Psoas muscle (tissue), 8 donors: Measurements from ENCODE around the gene ASTN1. TPM values are rescaled to one million over a fixed set of nuclear protein-coding genes. Genes with fewer than 3 reads are reported as not detected.

ENCODE experiments used
- ATAC-seq, 4 donors: fragments of 200-7000 bp; cut with Tn5 transposase; one replicate each; pipeline ENCODE4 v1.9.1; 2020; ENCODE audit warnings: moderate library complexity in 3 of 4, mild to moderate bottlenecking in 2 of 4
- DNase-seq, 2 donors: peaks; one replicate each; pipeline ENCODE4 v3.0.0-alpha.2; 2020
- H3K27ac ChIP-seq: fragments of 200-600 bp; one replicate; pipeline ENCODE4 v1.8.0; 2022
- H3K27me3 ChIP-seq, 3 donors: fragments of 200-600 bp in 1 of 3; one replicate each; pipeline versions ENCODE4 v1.6.1 to v1.8.0; 2013 to 2022; ENCODE audit warnings: low read length in 2 of 3, mild to moderate bottlenecking in 2 of 3, moderate library complexity in 1 of 3; ENCODE audit not compliant: insufficient read depth in 3 of 3
- H3K36me3 ChIP-seq, 2 donors: fragments of 200-600 bp in 1 of 2; one replicate each; pipeline versions ENCODE4 v1.6.1 to v1.8.0; 2013 to 2022; ENCODE audit warnings: low read depth in 1 of 2, mild to moderate bottlenecking in 1 of 2, moderate library complexity in 1 of 2; ENCODE audit not compliant: insufficient read depth in 1 of 2
- H3K4me1 ChIP-seq: fragments of 200-600 bp; one replicate; pipeline ENCODE4 v1.8.0; 2022
- H3K4me3 ChIP-seq: fragments of 200-600 bp; one replicate; pipeline ENCODE4 v1.8.0; 2022; ENCODE audit warnings: mild to moderate bottlenecking
- H3K9me3 ChIP-seq: fragments of 200-600 bp; one replicate; pipeline ENCODE4 v1.8.0; 2022
- WGBS, 3 donors: extraction: QIAGEN DNeasy Blood & Tissue Kit; methylation state at CpG; one replicate each; pipeline versions ENCODE4 v1.1.6 to v1.1.7; 2013; 5-methylcytosine and 5-hydroxymethylcytosine counted together
- intact Hi-C, 2 donors: fragments of 100-400 bp; cut with DNase I; formaldehyde crosslinking; loops; one replicate each; pipeline versions ENCODE4 v1.11.0 to v1.14.2; 2022
- polyA plus RNA-seq, 3 donors: library from polyadenylated mRNA; stranded (reverse); fragments of 200-250 nt; gene quantifications; one replicate each; pipeline ENCODE4 v1.2.3, GENCODE V29; 2013
- total RNA-seq, 4 donors: library from RNA; stranded (reverse); fragmentation: NEBNext Ultra II Directional in 2 of 4; extraction: Animal tissue kit (Norgen Biotek cat#: 25700) in 2 of 4; gene quantifications; one replicate each; pipeline versions ENCODE4 v1.2.1 to v1.2.4, GENCODE V29; 2021 to 2023
- TF ChIP-seq, protein P1 (sequence below): fragments of 200-600 bp; IDR thresholded peaks from one replicate; pipeline ENCODE4 v1.8.0; 2022; ENCODE audit warnings: antibody characterized with exemption
- donor health status: healthy with polysubstance abuse.
- donor health status: DM: no; HTN: no; CAD: no; lungs with moderate emphysema.
- donor health status: Bipolar disorder and iron deficiency.
- donor health status: healthy.
- donor health status: DM: yes; HTN: yes; CAD: no.
- donor health status: DM: no; HTN: no; CAD: no.
- donor health status: DM: no; HTN: no; CAD: no.
- donor health status: DM: yes; HTN: yes; CAD: no.

Gene ASTN1
- total and polyA plus RNA-seq, 7 donors = 0.03 to 0.51 (median 0.11) TPM; not detected in 1

- intact Hi-C loops = no loop called here
- no peaks in the 10 kb centered on the region for H3K36me3 ChIP-seq
- 63 to 80% (median 75%) methylated on average over 4 of the region's 4 CpGs for WGBS, 3 donors
- H3K4me3 ChIP-seq = no peak overlapping the region
- H3K27me3 ChIP-seq = peaks cover 0 to 6% (median 1%) of the 10 kb centered on the region in 3 donors
- ATAC-seq (no peak), DNase-seq (no peak)
- no peak overlapping the region for H3K27ac ChIP-seq
- no peaks in the 10 kb centered on the region for H3K9me3 ChIP-seq
- TF ChIP-seq, protein P1, sequence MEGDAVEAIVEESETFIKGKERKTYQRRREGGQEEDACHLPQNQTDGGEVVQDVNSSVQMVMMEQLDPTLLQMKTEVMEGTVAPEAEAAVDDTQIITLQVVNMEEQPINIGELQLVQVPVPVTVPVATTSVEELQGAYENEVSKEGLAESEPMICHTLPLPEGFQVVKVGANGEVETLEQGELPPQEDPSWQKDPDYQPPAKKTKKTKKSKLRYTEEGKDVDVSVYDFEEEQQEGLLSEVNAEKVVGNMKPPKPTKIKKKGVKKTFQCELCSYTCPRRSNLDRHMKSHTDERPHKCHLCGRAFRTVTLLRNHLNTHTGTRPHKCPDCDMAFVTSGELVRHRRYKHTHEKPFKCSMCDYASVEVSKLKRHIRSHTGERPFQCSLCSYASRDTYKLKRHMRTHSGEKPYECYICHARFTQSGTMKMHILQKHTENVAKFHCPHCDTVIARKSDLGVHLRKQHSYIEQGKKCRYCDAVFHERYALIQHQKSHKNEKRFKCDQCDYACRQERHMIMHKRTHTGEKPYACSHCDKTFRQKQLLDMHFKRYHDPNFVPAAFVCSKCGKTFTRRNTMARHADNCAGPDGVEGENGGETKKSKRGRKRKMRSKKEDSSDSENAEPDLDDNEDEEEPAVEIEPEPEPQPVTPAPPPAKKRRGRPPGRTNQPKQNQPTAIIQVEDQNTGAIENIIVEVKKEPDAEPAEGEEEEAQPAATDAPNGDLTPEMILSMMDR = no peak
- H3K4me1 ChIP-seq = no peaks in the 10 kb centered on the region
Measured at GRCh38 chr1:177116941-177117340, 47.6 kb downstream of the ASTN1 start.

- peaks cover 0 to 3% (median 2%) of the 10 kb centered on the region in 3 donors for H3K27me3 ChIP-seq
- ATAC-seq (no peak), DNase-seq (no peak)
- H3K4me1 ChIP-seq = no peaks in the 10 kb centered on the region
- no peak overlapping the region for H3K27ac ChIP-seq
- no peaks in the 10 kb centered on the region for H3K9me3 ChIP-seq
- 79 to 84% (median 80%) methylated on average over 4 of the region's 4 CpGs for WGBS, 3 donors
- H3K4me3 ChIP-seq = no peak overlapping the region
- intact Hi-C loops = no loop called here
- TF ChIP-seq, protein P1 = no peak
- no peaks in the 10 kb centered on the region for H3K36me3 ChIP-seq
Measured at GRCh38 chr1:177106614-177107365, 57.7 kb downstream of the ASTN1 start.

GRCh38 chr1:177106196-177106595, 58.3 kb downstream of the ASTN1 start:
- H3K9me3 ChIP-seq = no peaks in the 10 kb centered on the region
- H3K27me3 ChIP-seq = peaks cover 0 to 6% (median 0%) of the 10 kb centered on the region in 3 donors
- TF ChIP-seq, protein P1 = no peak
- intact Hi-C loops = no loop called here
- no peaks in the 10 kb centered on the region for H3K36me3 ChIP-seq
- H3K4me1 ChIP-seq = no peaks in the 10 kb centered on the region
- no peak overlapping the region for H3K27ac ChIP-seq
- ATAC-seq = no peak
- no peak overlapping the region for H3K4me3 ChIP-seq
- no peak for DNase-seq
- 72 to 80% (median 76%) methylated on average over 1 of the region's 1 CpG for WGBS, 3 donors

DNA sequence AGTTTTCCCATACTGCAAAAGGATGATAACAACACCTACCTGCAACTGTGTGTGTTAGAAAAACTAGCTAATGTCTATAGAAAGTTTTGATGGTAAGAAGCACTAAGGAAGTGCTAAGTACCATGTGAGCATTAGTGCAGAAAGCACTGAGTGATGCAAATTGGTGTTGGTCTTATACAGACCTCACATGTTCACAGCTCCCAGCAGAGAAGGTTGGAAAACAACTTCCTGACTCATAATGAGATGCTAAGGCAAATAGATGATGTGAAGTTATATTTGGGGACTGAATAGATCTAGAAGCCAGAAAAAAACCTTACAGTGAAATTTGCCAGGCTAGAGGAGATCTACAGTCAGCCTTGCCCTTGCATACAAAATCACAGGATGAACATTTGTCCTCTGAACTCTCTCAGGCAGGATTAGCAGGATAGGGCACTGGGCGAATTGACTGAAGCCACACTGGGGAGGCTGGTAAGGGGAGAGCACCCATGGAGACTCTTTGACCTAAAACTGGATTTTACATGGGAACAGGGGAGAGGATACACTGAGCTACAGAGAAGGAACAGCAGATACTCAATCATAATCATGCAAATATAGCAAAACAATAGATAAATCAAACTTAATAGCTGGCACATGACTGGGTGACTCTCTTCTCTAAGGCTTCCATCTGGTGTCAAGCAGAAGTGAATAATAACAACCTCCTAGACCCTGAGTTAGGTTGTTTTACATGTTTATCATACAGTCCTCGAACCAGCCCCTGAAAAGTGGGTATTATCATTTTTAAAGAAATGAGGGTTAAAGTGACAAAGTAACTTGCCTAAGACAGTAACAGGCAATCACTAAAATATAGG, 61.3 kb downstream of the ASTN1 start:
- H3K4me3 ChIP-seq = no peak overlapping the region
- H3K27ac ChIP-seq = no peak overlapping the region
- peaks cover 0 to 3% (median 0%) of the 10 kb centered on the region in 3 donors for H3K27me3 ChIP-seq
- WGBS, 3 donors = 65 to 78% (median 78%) methylated on average over 2 of the region's 2 CpGs
- no peak for DNase-seq
- intact Hi-C loops = no loop called here
- ATAC-seq = no peak
- TF ChIP-seq, protein P1 = no peak
- H3K4me1 ChIP-seq = no peaks in the 10 kb centered on the region
- H3K36me3 ChIP-seq = no peaks in the 10 kb centered on the region
- H3K9me3 ChIP-seq = no peaks in the 10 kb centered on the region
